Neuronal stem cell (in vitro differentiated cells): ENCODE data around the gene PLEKHG1.

Experiments
- DNase-seq: peaks from one replicate; pipeline ENCODE4 v3.0.0-alpha.2; 2013; ENCODE audit warnings: low spot score
- H2AFZ ChIP-seq: one replicate; pipeline ENCODE4 v1.6.1; 2013; ENCODE audit warnings: mild to moderate bottlenecking, low read length, inconsistent platforms
- H2AK5ac ChIP-seq: 2 replicates; pipeline ENCODE4 v1.6.1; 2013; ENCODE audit warnings: low read depth, mild to moderate bottlenecking, inconsistent platforms, low read length, moderate library complexity, mixed read lengths
- H2BK120ac ChIP-seq: 2 replicates; pipeline ENCODE4 v1.6.1; 2013; ENCODE audit warnings: low read depth, mild to moderate bottlenecking, inconsistent platforms, low read length, moderate library complexity, mixed read lengths
- H2BK12ac ChIP-seq: one replicate; pipeline ENCODE4 v1.6.1; 2013; ENCODE audit warnings: low read length, inconsistent platforms
- H2BK15ac ChIP-seq: 2 replicates; pipeline ENCODE4 v1.6.1; 2013; ENCODE audit warnings: mild to moderate bottlenecking, low read length, inconsistent platforms, mixed read lengths
- H2BK5ac ChIP-seq: one replicate; pipeline ENCODE4 v1.6.1; 2013; ENCODE audit warnings: inconsistent platforms, mild to moderate bottlenecking, low read length, moderate library complexity
- H3K14ac ChIP-seq: one replicate; pipeline ENCODE4 v1.6.1; 2013; ENCODE audit warnings: low read length, inconsistent platforms
- H3K18ac ChIP-seq: 2 replicates; pipeline ENCODE4 v1.6.1; 2013; ENCODE audit warnings: low read length, inconsistent platforms
- H3K23ac ChIP-seq: 2 replicates; pipeline ENCODE4 v1.6.1; 2013; ENCODE audit warnings: low read depth, mild to moderate bottlenecking, mixed read lengths, low read length, inconsistent platforms; ENCODE audit not compliant: poor library complexity
- H3K27ac ChIP-seq: replicated peaks from 3 replicates; pipeline ENCODE4 v1.5.1; 2013; ENCODE audit warnings: low read length, inconsistent platforms
- H3K27me3 ChIP-seq, 3 experiments: 2 replicates each; pipeline ENCODE4 v1.6.1; 2013; ENCODE audit warnings: low read length in 3 of 3, mild to moderate bottlenecking in 2 of 3, inconsistent platforms in 1 of 3, low read depth in 1 of 3, mixed read lengths in 1 of 3, moderate library complexity in 1 of 3; ENCODE audit not compliant: control insufficient read depth in 3 of 3, insufficient read depth in 3 of 3
- H3K36me3 ChIP-seq, 2 donors: replicated peaks in 1 of 2; 2 replicates each; pipeline ENCODE4 v1.6.1; 2013; ENCODE audit warnings: low read length in 2 of 2; ENCODE audit not compliant: control insufficient read depth in 2 of 2, insufficient read depth in 2 of 2
- H3K4ac ChIP-seq: 2 replicates; pipeline ENCODE4 v1.6.1; 2013; ENCODE audit warnings: inconsistent platforms, mild to moderate bottlenecking, low read length, moderate library complexity
- H3K4me1 ChIP-seq, 2 donors: 1 replicate in 1 of 2; 2 replicates in 1 of 2; pipeline ENCODE4 v1.6.1; 2013; ENCODE audit warnings: low read length in 2 of 2, low read depth in 1 of 2; ENCODE audit not compliant: control insufficient read depth in 2 of 2, insufficient read depth in 1 of 2
- H3K4me2 ChIP-seq: one replicate; pipeline ENCODE4 v1.6.1; 2013; ENCODE audit warnings: mild to moderate bottlenecking, low read length, inconsistent platforms; ENCODE audit not compliant: insufficient read depth, poor library complexity, severe bottlenecking
- H3K4me3 ChIP-seq, 2 donors: 2 replicates each; pipeline ENCODE4 v1.5.1; 2013; ENCODE audit warnings: low read length in 2 of 2, mild to moderate bottlenecking in 2 of 2, inconsistent platforms in 1 of 2, moderate library complexity in 1 of 2
- H3K79me1 ChIP-seq: one replicate; pipeline ENCODE4 v1.6.1; 2013; ENCODE audit warnings: low read depth, mild to moderate bottlenecking, inconsistent platforms, low read length, moderate library complexity
- H3K9ac ChIP-seq: one replicate; pipeline ENCODE4 v1.6.1; 2013; ENCODE audit warnings: mild to moderate bottlenecking, low read depth, low read length, inconsistent platforms; ENCODE audit not compliant: poor library complexity
- H3K9me3 ChIP-seq, 2 donors: replicated peaks in 1 of 2; 2 replicates each; pipeline versions ENCODE3 to v1.6.1; 2013; ENCODE audit warnings: low read length in 2 of 2, mild to moderate bottlenecking in 2 of 2, inconsistent platforms in 1 of 2, low read depth in 1 of 2, mixed read lengths in 1 of 2, moderate library complexity in 1 of 2; ENCODE audit not compliant: control insufficient read depth in 2 of 2, insufficient read depth in 1 of 2
- H4K8ac ChIP-seq: one replicate; pipeline ENCODE4 v1.6.1; 2013; ENCODE audit warnings: low read depth, mild to moderate bottlenecking, inconsistent platforms, low read length, moderate library complexity
- H4K91ac ChIP-seq: one replicate; pipeline ENCODE4 v1.6.1; 2013; ENCODE audit warnings: low read length, low read depth, mild to moderate bottlenecking, inconsistent platforms; ENCODE audit not compliant: poor library complexity
- WGBS, 2 donors: extraction: QIAGEN DNeasy Blood & Tissue Kit; methylation state at CpG; one replicate each; pipeline ENCODE4 v1.1.7; 2013; ENCODE audit warnings: missing lambda C conversion rate in 2 of 2, mixed read lengths in 1 of 2; ENCODE audit not compliant: insufficient read length in 2 of 2, insufficient replicate concordance in 1 of 2; ENCODE audit errors: extremely low coverage in 2 of 2; 5-methylcytosine and 5-hydroxymethylcytosine counted together

PLEKHG1 gene

DNA sequence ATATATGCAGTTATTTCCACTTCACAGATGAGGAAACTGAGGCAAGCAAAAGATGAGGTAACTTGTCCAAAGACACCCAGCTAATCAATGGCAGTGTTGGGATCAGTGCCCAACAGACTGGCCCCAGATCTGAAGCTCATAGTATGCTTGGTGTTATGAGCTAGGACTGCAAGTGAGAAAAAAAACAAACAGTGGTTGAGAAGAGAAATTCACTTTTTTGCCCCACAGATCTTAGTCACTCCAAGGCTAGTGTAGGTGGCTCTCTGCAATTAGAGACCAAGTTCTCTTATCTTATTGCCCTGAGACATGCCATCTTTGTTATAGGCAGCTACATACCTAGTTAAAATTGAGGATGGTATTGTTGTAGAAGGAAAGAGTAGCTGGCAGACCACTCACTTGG, 16.3 kb downstream of the PLEKHG1 start:
- H3K18ac ChIP-seq = no peak overlapping the region
- H3K4me3 ChIP-seq = no peak overlapping the region
- H2BK5ac ChIP-seq = no peak overlapping the region
- H3K79me1 ChIP-seq = peaks cover 2% of the 10 kb centered on the region
- H3K4me1 ChIP-seq = peaks cover 6 to 15% of the 10 kb centered on the region in 2 donors
- H3K27ac ChIP-seq = no peak overlapping the region
- DNase-seq = no peak
- no peak overlapping the region for H2BK12ac ChIP-seq
- no peak overlapping the region for H2BK120ac ChIP-seq
- H4K91ac ChIP-seq = no peak overlapping the region
- H2AFZ ChIP-seq = no peak overlapping the region
- no peak overlapping the region for H3K4ac ChIP-seq
- H3K14ac ChIP-seq = no peak overlapping the region
- H3K4me2 ChIP-seq = no peak overlapping the region
- no peak overlapping the region for H3K9ac ChIP-seq
- H3K9me3 ChIP-seq = no peaks in the 10 kb centered on the region
- H2AK5ac ChIP-seq = no peak overlapping the region
- no peak overlapping the region for H4K8ac ChIP-seq
- H3K27me3 ChIP-seq = no peaks in the 10 kb centered on the region
- H2BK15ac ChIP-seq = no peak overlapping the region
- H3K23ac ChIP-seq = no peak overlapping the region
- H3K36me3 ChIP-seq = no peaks in the 10 kb centered on the region

DNA sequence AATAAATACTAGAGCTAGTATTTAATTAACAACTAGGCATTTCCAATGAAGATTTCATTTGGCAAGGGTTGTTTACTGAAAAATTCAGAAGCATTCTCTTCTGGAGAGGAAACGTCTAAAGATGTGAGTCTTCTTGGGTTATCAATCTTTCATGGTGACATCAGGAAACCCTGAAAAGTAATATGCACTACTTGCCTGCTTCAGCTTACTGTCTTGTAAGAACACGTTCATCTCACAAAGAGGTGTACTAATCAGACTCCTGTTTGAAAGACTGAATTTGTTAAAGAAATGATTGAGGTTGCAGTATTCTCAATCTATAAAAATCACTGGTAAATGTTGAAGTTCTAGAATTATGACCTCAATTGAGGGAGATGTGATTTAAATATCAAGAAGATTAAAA, 16.9 kb downstream of the PLEKHG1 start:
- Histone ChIP-seq H3K79me1 (peaks cover 2% of the 10 kb centered on the region), H3K4me2 (no peak overlapping the region), H4K8ac (no peak overlapping the region), H2AFZ (no peak overlapping the region), H3K27ac (no peak overlapping the region), H2BK12ac (no peak overlapping the region), H3K27me3 (no peaks in the 10 kb centered on the region), H3K18ac (no peak overlapping the region), H2BK15ac (no peak overlapping the region), H3K36me3 (peaks cover 0 to under 1% of the 10 kb centered on the region in 2 donors), H3K9ac (no peak overlapping the region), H3K4ac (no peak overlapping the region), H3K4me3 (no peak overlapping the region), H2BK120ac (no peak overlapping the region), H2AK5ac (no peak overlapping the region), H2BK5ac (no peak overlapping the region), H3K4me1 (peaks cover 6 to 15% of the 10 kb centered on the region in 2 donors), H3K9me3 (no peaks in the 10 kb centered on the region), H3K23ac (no peak overlapping the region), H3K14ac (no peak overlapping the region), H4K91ac (no peak overlapping the region)
- no peak for DNase-seq
- WGBS, 2 donors = no CpG with 5 or more reads among the region's 2 CpGs

DNA sequence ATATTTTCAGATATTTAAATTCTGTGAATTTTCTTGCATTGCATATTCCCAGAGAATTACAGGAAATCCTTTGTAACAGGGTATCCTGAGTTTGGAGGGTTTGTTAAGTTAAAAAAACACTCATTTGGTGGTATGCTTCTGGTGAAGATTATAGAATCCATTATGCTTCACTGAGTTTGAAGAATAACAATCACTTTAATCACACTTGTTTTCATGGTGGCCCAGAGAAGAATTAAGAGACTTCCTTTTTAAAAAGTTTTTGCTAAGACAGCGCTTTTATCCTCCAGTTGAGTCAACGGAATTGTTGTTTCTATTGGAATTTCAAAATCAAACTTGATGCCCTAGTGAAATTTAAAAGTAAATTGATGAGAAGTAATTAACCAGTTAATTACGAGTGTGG, 17.4 kb downstream of the PLEKHG1 start:
- H4K8ac ChIP-seq = no peak overlapping the region
- H3K27ac ChIP-seq = no peak overlapping the region
- H3K79me1 ChIP-seq = peaks cover 2% of the 10 kb centered on the region
- H3K27me3 ChIP-seq = no peaks in the 10 kb centered on the region
- H2BK12ac ChIP-seq = no peak overlapping the region
- H3K4me1 ChIP-seq = peaks cover 6 to 15% of the 10 kb centered on the region in 2 donors
- no CpG with 5 or more reads among the region's 3 CpGs for WGBS, 2 donors
- no peak overlapping the region for H2BK5ac ChIP-seq
- no peak overlapping the region for H3K9ac ChIP-seq
- no peak overlapping the region for H2BK15ac ChIP-seq
- H3K4ac ChIP-seq = no peak overlapping the region
- no peak overlapping the region for H3K23ac ChIP-seq
- no peak overlapping the region for H3K4me2 ChIP-seq
- no peak overlapping the region for H4K91ac ChIP-seq
- H3K36me3 ChIP-seq = peaks cover 0 to 5% of the 10 kb centered on the region in 2 donors
- no peak overlapping the region for H2AFZ ChIP-seq
- H2AK5ac ChIP-seq = no peak overlapping the region
- no peak overlapping the region for H3K4me3 ChIP-seq
- H3K9me3 ChIP-seq = no peaks in the 10 kb centered on the region
- H2BK120ac ChIP-seq = no peak overlapping the region
- H3K18ac ChIP-seq = no peak overlapping the region
- no peak overlapping the region for H3K14ac ChIP-seq
- no peak for DNase-seq

DNA sequence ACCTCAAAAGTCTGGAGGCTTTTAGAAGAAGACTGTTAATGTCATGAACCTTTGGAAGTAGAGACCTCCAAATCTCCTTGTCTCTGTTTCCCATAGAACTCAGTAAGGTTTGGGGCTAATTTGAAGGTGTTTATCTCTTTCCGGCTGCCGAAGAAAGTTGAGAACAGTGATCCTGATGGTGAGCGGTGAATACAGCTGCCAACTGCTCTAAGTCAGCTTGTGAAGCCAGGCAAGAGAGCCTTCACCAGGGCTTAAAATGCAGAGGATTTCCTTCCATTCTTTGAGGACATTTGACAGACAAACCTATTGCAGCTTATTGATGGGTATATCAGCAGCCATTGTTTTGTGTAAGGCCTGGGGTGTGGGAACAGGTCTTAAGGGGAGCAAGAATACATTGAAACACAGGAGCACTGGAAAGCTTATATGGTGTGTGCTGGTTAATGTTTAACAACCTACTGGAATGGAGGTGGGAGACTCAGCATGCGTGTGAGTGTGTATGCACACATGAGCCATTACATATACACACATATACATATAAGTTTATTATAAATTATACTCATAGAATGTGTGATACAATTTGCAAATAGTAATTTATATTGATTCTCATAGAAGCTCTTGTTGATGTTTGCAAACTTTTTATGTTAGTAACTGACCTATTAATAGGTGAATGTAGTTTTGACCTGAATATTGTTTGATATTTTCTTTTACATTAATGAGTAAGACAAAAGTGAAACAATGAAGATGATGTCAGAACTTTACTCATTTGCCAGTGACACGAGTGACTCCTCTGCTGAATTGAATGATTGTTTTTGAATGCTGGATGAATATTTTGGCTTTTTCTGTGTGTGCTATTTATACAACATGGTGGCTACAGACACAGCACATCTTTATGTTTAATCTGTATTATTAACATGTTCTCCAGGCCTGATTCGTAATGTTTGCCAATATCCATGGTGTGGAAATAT, 18.1 kb downstream of the PLEKHG1 start:
- no peak overlapping the region for H3K4ac ChIP-seq
- no peak overlapping the region for H2BK15ac ChIP-seq
- no peak overlapping the region for H4K8ac ChIP-seq
- no peaks in the 10 kb centered on the region for H3K9me3 ChIP-seq
- H2BK12ac ChIP-seq = no peak overlapping the region
- H3K14ac ChIP-seq = no peak overlapping the region
- H3K27ac ChIP-seq = peak overlapping the region; percentile 69
- H3K4me2 ChIP-seq = no peak overlapping the region
- H3K27me3 ChIP-seq = no peaks in the 10 kb centered on the region
- no peak overlapping the region for H2AK5ac ChIP-seq
- no peak overlapping the region for H2BK120ac ChIP-seq
- WGBS, 2 donors = no CpG with 5 or more reads among the region's 6 CpGs
- H2BK5ac ChIP-seq = no peak overlapping the region
- no peak overlapping the region for H4K91ac ChIP-seq
- H3K36me3 ChIP-seq = peaks cover 0 to 5% of the 10 kb centered on the region in 2 donors
- no peak overlapping the region for H2AFZ ChIP-seq
- no peak overlapping the region for H3K4me3 ChIP-seq
- no peak overlapping the region for H3K23ac ChIP-seq
- no peak overlapping the region for H3K18ac ChIP-seq
- peak; percentile 30 for DNase-seq
- peaks cover 2% of the 10 kb centered on the region for H3K79me1 ChIP-seq
- H3K4me1 ChIP-seq = peaks cover 6 to 20% of the 10 kb centered on the region in 2 donors
- no peak overlapping the region for H3K9ac ChIP-seq
